GM23338 (cell line): ENCODE results near the gene TICAM2. TPM values are rescaled to one million over a fixed set of nuclear protein-coding genes. Genes with fewer than 3 reads are reported as not detected.

Source experiments
- ATAC-seq: fragments of 200-7000 bp; cut with Tn5 transposase; 3 replicates; pipeline ENCODE4 v1.9.1; 2020
- DNase-seq: peaks from one replicate; pipeline ENCODE4 v3.0.0-alpha.2; 2015; ENCODE audit warnings: low spot score
- H2AFZ ChIP-seq: fragments of 200-600 bp; sonication (generic); 2 replicates; pipeline ENCODE4 v1.8.0; 2016; ENCODE audit warnings: antibody characterized with exemption, mild to moderate bottlenecking, moderate library complexity
- H3F3A ChIP-seq: fragments of 200-600 bp; sonication (generic); replicated peaks from 2 replicates; pipeline ENCODE4 v1.8.0; 2017; ENCODE audit warnings: antibody characterized with exemption, mixed run types, low read depth
- H3K27ac ChIP-seq: fragments of 200-600 bp; sonication (generic); 2 replicates; pipeline ENCODE4 v1.6.1; 2016; ENCODE audit warnings: low read depth
- H3K27me3 ChIP-seq: fragments of 200-600 bp; sonication (generic); 2 replicates; pipeline ENCODE4 v1.8.0; 2016; ENCODE audit warnings: mild to moderate bottlenecking, mixed run types, moderate library complexity; ENCODE audit not compliant: insufficient read depth
- H3K36me3 ChIP-seq: fragments of 200-600 bp; sonication (generic); 2 replicates; pipeline ENCODE4 v1.8.0; 2016; ENCODE audit warnings: mild to moderate bottlenecking; ENCODE audit not compliant: insufficient read depth
- H3K4me1 ChIP-seq: fragments of 200-600 bp; sonication (generic); 2 replicates; pipeline ENCODE4 v1.8.0; 2016; ENCODE audit warnings: mild to moderate bottlenecking, moderate library complexity; ENCODE audit not compliant: insufficient read depth
- H3K4me2 ChIP-seq: fragments of 200-600 bp; sonication (generic); 2 replicates; pipeline ENCODE4 v1.7.1; 2017; ENCODE audit warnings: mixed run types
- H3K4me3 ChIP-seq: fragments of 200-600 bp; sonication (generic); 2 replicates; pipeline ENCODE4 v1.6.1; 2016; ENCODE audit warnings: mixed run types
- H3K79me2 ChIP-seq: fragments of 200-600 bp; sonication (generic); replicated peaks from 2 replicates; pipeline ENCODE4 v1.8.0; 2017; ENCODE audit warnings: mild to moderate bottlenecking; ENCODE audit not compliant: insufficient read depth
- H3K9me2 ChIP-seq: fragments of 200-600 bp; sonication (generic); 2 replicates; pipeline ENCODE4 v1.8.0; 2017; ENCODE audit not compliant: insufficient read depth
- H4K20me1 ChIP-seq: fragments of 200-600 bp; sonication (generic); replicated peaks from 2 replicates; pipeline ENCODE4 v1.8.0; 2017; ENCODE audit warnings: mild to moderate bottlenecking; ENCODE audit not compliant: insufficient read depth
- H3K27ac Mint-ChIP-seq: 2 replicates; pipeline ENCODE4 v1.8.0; 2020; ENCODE audit warnings: inconsistent platforms, mild to moderate bottlenecking, moderate library complexity, mixed read lengths
- H3K27me3 Mint-ChIP-seq: 3 replicates; pipeline ENCODE4 v1.8.0; 2022; ENCODE audit warnings: low read depth, mild to moderate bottlenecking, moderate library complexity, mixed read lengths, inconsistent platforms; ENCODE audit not compliant: insufficient read depth, poor library complexity
- H3K36me3 Mint-ChIP-seq: 3 replicates; pipeline ENCODE4 v1.8.0; 2021; ENCODE audit warnings: low read depth, mild to moderate bottlenecking, inconsistent platforms, moderate library complexity, mixed read lengths
- H3K4me1 Mint-ChIP-seq: 3 replicates; pipeline ENCODE4 v1.8.0; 2020; ENCODE audit warnings: mild to moderate bottlenecking, inconsistent platforms, mixed read lengths
- H3K4me3 Mint-ChIP-seq: 3 replicates; pipeline ENCODE4 v1.8.0; 2021; ENCODE audit warnings: moderate library complexity, mild to moderate bottlenecking, inconsistent platforms, mixed read lengths
- H3K9me3 Mint-ChIP-seq: 3 replicates; pipeline ENCODE4 v1.8.0; 2020; ENCODE audit warnings: moderate library complexity, mild to moderate bottlenecking, inconsistent platforms, mixed read lengths
- ETS1 ChIP-seq: IDR thresholded peaks from 2 replicates; pipeline ENCODE4 v1.6.1; 2016; ENCODE audit warnings: antibody characterized with exemption
- EZH2 ChIP-seq: fragments of 200-600 bp; sonication (generic); IDR thresholded peaks from one replicate; pipeline ENCODE4 v1.8.0; 2017; ENCODE audit warnings: antibody characterized with exemption, mild to moderate bottlenecking, low read depth; ENCODE audit not compliant: unreplicated experiment
- POLR2AphosphoS5 ChIP-seq: IDR thresholded peaks from 2 replicates; pipeline ENCODE4 v1.6.1; 2016; ENCODE audit warnings: antibody characterized with exemption, low read depth
- ZNF114 ChIP-seq: fragments of 250-450 bp; sonication (Bioruptor Pico); IDR thresholded peaks from 2 replicates; pipeline ENCODE4 v1.5.0; 2020; ENCODE audit warnings: mild to moderate bottlenecking, moderate library complexity
- ZNF331 ChIP-seq: fragments of 250-450 bp; sonication (Bioruptor Pico); IDR thresholded peaks from 2 replicates; pipeline ENCODE4 v1.5.0; 2020; ENCODE audit warnings: low read depth, mild to moderate bottlenecking, moderate library complexity
- ZNF462 ChIP-seq: fragments of 250-450 bp; sonication (Bioruptor Pico); IDR thresholded peaks from 2 replicates; pipeline ENCODE4 v1.5.0; 2020; ENCODE audit warnings: mild to moderate bottlenecking, moderate library complexity
- polyA plus RNA-seq: library from polyadenylated mRNA; unstranded; fragments of >200 nt; fragmentation: Nextera tagmentation; extraction: Ambion mirVana; gene quantifications from 2 replicates; pipeline ENCODE4 v1.2.1, GENCODE V29; 2016
- total RNA-seq: library from RNA; depleted of rRNA; stranded (reverse); fragments of >200 nt; shearing (Covaris generic); gene quantifications from 2 replicates; pipeline ENCODE4 v1.2.3, GENCODE V29; 2014
- TF ChIP-seq, protein P1 (sequence below), 2 experiments: fragments of 200-600 bp in 1 of 2; sonication (generic) in 1 of 2; conservative IDR thresholded peaks; 2 replicates each; pipeline versions ENCODE4 v1.5.1 to v1.6.1; 2016 to 2017; ENCODE audit warnings: antibody characterized with exemption in 2 of 2, low read depth in 2 of 2, mild to moderate bottlenecking in 2 of 2, moderate library complexity in 1 of 2

TICAM2 gene
- total and polyA plus RNA-seq, 2 experiments from 2014 or later, result 1.0 TPM; not detected in 1

- no peak overlapping the region for H3K27ac Mint-ChIP-seq
These were observed 13.2 kb downstream of the TICAM2 start for GRCh38 chr5:115589043-115589442.

GRCh38 chr5:115588640-115589039, 13.6 kb downstream of the TICAM2 start:
- no peak for DNase-seq
- Histone ChIP-seq H3F3A (no peaks in the 10 kb centered on the region), H3K27ac (no peak overlapping the region), H3K4me3 (no peak overlapping the region), H3K4me1 (no peaks in the 10 kb centered on the region), H3K27me3 (no peaks in the 10 kb centered on the region), H3K79me2 (no peaks in the 10 kb centered on the region), H3K36me3 (no peaks in the 10 kb centered on the region), H3K9me2 (no peaks in the 10 kb centered on the region), H3K4me2 (no peak overlapping the region), H4K20me1 (no peaks in the 10 kb centered on the region), H2AFZ (no peak overlapping the region)
- Mint-ChIP-seq H3K36me3 (no peaks in the 10 kb centered on the region), H3K4me3 (no peak overlapping the region), H3K4me1 (no peaks in the 10 kb centered on the region), H3K27ac (no peak overlapping the region), H3K9me3 (no peaks in the 10 kb centered on the region), H3K27me3 (no peaks in the 10 kb centered on the region)
- ATAC-seq, result no peak
- TF ChIP-seq, protein P1, sequence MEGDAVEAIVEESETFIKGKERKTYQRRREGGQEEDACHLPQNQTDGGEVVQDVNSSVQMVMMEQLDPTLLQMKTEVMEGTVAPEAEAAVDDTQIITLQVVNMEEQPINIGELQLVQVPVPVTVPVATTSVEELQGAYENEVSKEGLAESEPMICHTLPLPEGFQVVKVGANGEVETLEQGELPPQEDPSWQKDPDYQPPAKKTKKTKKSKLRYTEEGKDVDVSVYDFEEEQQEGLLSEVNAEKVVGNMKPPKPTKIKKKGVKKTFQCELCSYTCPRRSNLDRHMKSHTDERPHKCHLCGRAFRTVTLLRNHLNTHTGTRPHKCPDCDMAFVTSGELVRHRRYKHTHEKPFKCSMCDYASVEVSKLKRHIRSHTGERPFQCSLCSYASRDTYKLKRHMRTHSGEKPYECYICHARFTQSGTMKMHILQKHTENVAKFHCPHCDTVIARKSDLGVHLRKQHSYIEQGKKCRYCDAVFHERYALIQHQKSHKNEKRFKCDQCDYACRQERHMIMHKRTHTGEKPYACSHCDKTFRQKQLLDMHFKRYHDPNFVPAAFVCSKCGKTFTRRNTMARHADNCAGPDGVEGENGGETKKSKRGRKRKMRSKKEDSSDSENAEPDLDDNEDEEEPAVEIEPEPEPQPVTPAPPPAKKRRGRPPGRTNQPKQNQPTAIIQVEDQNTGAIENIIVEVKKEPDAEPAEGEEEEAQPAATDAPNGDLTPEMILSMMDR (conservative IDR thresholded peaks at IDR 0.05; ENCODE audit: low read depth in 2 of 2), result no peak
- TF ChIP-seq EZH2 (no peak), ZNF114 (CRISPR knock-in tag) (no peak), ETS1 (no peak), POLR2AphosphoS5 (no peak), ZNF462 (no peak)

More at GRCh38 chr5:115589043-115589442, 13.2 kb downstream of the TICAM2 start:
- Histone ChIP-seq H3K4me1 (no peaks in the 10 kb centered on the region), H3K4me3 (no peak overlapping the region), H3K27ac (no peak overlapping the region), H3K36me3 (no peaks in the 10 kb centered on the region), H3K27me3 (no peaks in the 10 kb centered on the region), H4K20me1 (no peaks in the 10 kb centered on the region), H3K4me2 (no peak overlapping the region), H3K79me2 (no peaks in the 10 kb centered on the region), H2AFZ (no peak overlapping the region), H3K9me2 (no peaks in the 10 kb centered on the region), H3F3A (no peaks in the 10 kb centered on the region)
- TF ChIP-seq, protein P1 (conservative IDR thresholded peaks at IDR 0.05; ENCODE audit: low read depth in 2 of 2), result no peak
- TF ChIP-seq ZNF331, result no peak
- Mint-ChIP-seq H3K9me3 (no peaks in the 10 kb centered on the region), H3K36me3 (no peaks in the 10 kb centered on the region), H3K4me3 (no peak overlapping the region), H3K4me1 (no peaks in the 10 kb centered on the region), H3K27me3 (no peaks in the 10 kb centered on the region)
- DNase-seq (no peak), ATAC-seq (no peak)
